Smooth muscle cell of the brain vasculature (primary cell): Measurements from ENCODE around the gene PHLDB1.
"Not testable (repeated sequence)": the region's sequence is repeated elsewhere in the genome, so short reads cannot be mapped to it uniquely, and the experiment has no call there.

ENCODE experiments used
- DNase-seq: peaks from one replicate; pipeline ENCODE4 v3.0.0-alpha.2; 2012; ENCODE audit warnings: low read depth, low spot score

The PHLDB1 gene

GRCh38 chr11:118607401-118608359 lies at the start of gene PHLDB1:
PHLDB1 (plus strand) TSS chr11:118607615; CDS start chr11:118613837, 6,222 bp downstream.
- no peak for DNase-seq

DNA sequence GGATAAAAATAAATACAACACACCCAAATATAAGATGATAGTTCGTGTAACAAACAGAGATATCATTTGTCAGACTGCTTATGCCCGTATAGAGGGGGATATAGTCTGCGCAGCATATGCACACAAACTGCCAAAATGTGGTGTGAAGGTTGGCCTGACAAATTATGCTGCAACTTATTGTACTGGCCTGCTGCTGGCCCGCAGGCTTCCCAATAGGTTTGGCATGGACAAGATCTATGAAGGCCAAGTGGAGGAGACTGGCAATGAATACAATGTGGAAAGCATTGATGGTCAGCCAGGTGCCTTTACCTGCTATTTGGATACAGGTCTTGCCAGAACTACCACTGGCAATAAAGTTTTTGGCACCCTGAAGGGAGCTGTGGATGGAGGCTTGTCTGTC lies 46.6 kb upstream of the PHLDB1 start:
- no peak for DNase-seq

DNA sequence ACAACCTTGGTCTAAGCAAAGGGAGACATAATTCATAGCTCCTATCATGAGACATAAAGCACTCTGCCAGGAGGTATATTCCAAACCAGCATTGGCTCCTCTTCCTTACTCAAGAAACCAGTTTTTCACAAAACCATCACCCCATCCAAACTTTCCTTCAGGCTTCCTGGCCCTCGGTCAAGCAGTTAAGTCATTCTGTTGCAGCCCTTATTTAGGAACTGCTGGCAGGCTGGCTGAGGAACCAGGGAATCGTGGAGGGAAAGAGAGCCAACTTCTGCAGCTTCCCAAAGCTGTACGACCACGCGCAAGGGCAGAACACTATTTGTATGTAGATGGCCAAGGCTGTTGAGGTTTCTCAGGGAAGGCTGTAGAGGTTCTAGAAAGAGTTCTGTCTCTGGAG lies 42.4 kb upstream of the PHLDB1 start:
- no peak for DNase-seq

DNA sequence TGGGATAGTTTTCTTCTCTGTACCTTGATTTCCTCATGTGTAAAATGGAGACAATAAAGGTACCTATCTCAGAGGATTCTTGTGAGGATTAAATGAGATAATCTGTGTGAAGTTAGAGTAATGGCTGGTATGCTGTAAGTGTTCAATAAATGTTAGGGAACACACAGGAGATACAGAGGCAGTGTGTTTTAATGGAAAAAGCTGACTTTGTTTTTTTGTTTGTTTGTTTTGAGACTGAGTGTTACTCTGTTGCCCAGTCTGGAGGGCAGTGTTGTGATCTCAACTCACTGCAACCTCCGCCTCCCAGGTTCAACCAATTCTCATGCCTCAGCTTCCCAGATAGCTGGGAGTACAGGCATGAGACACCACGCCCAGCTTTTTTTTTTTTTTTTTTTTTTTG lies 37.7 kb upstream of the PHLDB1 start:
- DNase-seq: no peak

- DNase-seq: no peak
These were observed 36.6 kb upstream of the PHLDB1 start for GRCh38 chr11:118570787-118571186.

DNA sequence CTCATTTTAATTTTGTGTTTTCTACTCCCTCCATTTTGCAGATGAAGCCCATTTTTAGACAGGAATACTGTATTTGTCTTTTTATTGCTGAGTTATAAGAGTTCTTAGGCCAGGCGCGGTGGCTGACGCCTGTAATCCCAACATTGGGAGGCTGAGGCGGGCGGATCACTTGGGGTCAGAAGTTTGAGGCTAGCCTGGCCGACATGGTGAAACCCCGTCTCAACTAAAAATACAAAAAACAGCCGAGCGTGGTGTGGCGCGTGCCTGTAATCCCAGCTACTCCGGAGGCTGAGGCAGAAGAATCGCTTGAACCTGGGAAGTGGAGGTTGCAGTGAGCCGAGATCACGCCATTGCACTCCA lies 35.7 kb upstream of the PHLDB1 start:
- DNase-seq: not testable (repeated sequence)

DNA sequence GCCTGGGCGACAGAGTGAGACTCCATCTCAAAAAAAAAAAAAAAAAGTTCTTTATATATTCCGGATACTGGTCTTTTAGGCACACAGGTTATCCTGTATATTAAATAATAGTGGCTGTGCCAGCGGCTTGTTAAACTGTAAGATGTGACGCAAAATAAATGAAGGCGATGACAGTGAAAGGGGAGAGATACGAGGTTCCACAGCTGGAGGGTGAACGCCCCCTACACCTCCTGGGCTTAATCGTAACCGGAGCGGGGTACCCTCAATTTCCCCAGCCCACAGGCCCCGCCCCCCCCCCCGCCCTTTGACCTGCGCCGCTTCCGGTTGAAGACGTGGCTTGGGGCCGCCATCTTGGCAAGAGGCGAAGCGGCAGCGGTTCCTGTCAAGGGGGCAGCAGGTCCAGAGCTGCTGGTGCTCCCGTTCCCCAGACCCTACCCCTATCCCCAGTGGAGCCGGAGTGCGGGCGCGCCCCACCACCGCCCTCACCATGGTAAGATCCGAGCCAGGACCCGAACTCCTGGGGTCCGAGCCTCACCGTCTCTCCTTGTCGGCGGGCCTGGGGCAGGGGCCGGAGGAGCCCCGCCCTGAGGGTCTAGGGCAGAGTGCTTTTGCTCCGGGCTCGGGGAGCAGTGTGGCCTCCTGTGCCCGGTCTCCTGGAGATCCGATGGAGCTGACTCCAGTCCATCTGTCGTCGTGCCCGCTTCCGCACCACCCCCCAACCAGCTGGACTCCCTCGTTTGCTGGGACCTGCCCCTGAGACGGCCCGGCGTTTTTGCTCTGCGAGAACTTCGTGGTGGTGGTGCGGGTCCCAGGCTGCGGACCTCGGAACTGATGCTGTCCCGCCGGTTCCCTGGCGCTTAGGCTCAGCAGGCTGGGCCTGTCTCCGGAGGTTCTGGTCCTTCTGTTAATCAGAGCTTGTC lies 35.1 kb upstream of the PHLDB1 start, which contains the start of gene ARCN1:
Gene ARCN1, plus strand, starts transcription at position 349 of the 920 bp plus-strand sequence. Its CDS starts 139 bp downstream, at position 488.
- DNase-seq: peak; percentile 43

GRCh38 chr11:118572981-118573550 lies 34.3 kb upstream of the PHLDB1 start:
- no peak for DNase-seq

- DNase-seq: no peak
These were observed 32.8 kb upstream of the PHLDB1 start for GRCh38 chr11:118574636-118575035.

GRCh38 chr11:118577995-118578394 lies 29.4 kb upstream of the PHLDB1 start:
- DNase-seq: not testable (repeated sequence)

DNA sequence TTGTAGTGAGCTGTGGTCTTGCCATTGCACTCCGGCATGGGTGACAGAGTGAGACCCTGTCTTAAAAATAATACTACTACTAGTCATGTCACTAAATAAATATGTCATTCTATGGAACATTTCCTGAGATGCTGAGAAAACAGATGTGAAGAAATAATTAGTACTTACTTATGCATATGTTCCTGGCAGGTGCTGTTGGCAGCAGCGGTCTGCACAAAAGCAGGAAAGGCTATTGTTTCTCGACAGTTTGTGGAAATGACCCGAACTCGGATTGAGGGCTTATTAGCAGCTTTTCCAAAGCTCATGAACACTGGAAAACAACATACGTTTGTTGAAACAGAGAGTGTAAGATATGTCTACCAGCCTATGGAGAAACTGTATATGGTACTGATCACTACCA lies 26.4 kb upstream of the PHLDB1 start:
- no peak for DNase-seq

- no peak for DNase-seq
These were observed 19.5 kb upstream of the PHLDB1 start for GRCh38 chr11:118587952-118588351.

DNA sequence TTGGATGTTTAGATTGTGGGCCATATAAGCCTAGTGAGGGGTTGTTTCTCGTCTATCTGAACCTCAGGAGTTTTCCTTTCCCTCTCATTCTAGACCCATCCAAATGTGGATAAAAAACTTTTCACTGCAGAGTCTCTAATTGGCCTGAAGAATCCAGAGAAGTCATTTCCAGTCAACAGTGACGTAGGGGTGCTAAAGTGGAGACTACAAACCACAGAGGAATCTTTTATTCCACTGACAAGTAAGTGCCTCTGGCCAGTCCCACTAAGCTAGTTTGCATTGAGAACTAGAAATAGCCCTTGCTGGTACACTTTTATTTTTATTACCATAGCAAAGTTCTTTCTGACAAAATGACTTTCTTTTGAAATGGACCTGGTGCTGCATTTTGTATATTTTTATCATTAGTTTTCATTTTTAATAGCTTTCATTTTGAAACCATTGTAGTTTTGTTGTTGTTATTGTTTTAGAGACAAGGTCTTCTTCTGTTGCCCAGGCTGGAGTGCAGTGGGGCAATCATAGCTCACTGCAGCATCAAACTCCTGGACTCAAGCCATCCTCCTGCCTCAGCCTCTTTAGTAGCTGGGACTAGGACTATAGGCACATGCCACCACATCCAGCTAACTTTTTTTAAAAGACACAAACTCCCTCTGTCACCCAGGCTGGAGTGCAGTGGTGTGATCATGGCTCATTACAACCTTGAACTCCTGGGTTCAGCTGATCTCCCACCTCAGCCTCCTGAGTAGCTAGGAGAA lies 14.6 kb upstream of the PHLDB1 start:
- DNase-seq: no peak

- DNase-seq: not testable (repeated sequence)
These were observed 12.4 kb upstream of the PHLDB1 start for GRCh38 chr11:118594984-118595383.

GRCh38 chr11:118596224-118597146 lies 10.9 kb upstream of the PHLDB1 start:
- DNase-seq: no peak

DNA sequence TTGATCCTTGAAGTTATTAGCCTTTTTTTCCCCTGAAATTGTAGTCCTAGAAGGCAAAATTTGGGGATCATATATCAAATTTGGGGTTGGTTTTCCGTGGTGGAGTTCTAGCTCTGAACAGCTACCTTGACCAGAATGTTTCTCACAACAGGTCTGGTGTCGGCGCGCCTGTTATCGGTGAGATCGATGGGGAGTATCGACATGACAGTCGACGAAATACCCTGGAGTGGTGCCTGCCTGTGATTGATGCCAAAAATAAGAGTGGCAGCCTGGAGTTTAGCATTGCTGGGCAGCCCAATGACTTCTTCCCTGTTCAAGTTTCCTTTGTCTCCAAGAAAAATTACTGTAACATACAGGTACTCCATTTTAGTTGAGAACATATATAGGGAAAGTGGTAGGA lies 9.9 kb upstream of the PHLDB1 start:
- no peak for DNase-seq

DNA sequence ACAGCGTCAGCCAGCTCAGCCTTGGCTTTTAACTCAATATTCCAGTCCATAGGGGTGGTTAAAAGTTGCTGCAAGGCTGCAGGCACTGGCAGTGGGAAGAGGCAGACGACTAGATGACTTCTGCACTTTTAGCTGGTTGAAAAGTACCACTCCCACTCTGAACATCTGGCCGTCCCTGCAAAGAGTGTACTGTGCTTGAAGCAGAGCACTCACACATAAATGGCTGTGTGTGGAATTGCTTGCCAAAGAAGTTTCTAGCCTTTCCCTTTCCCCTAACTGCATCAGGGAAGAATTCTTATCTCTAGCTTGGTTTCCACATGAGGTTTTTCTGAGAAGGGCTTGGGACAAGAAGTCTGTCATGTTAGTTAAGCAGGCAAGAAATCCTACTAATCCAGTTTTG lies 5.1 kb upstream of the PHLDB1 start:
- no peak for DNase-seq

DNA sequence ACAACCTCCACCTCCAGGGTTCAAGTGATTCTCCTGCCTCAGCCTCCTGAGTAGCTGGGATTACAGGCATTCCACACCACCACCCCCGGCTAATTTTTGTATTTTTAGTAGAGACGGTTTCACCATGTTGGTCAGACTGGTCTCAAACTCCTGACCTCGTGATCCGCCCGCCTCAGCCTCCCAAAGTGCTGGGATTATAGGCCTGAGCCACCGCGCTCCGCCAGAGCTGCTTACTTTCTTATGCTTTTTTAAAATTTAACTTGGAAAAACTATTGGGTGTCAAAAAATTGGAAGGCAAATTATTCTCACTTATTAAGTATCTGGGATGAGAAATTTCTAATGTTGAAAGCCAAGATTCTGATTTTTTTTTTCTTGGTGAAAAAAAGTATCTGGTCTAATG lies 3.7 kb upstream of the PHLDB1 start:
- not testable (repeated sequence) for DNase-seq

DNA sequence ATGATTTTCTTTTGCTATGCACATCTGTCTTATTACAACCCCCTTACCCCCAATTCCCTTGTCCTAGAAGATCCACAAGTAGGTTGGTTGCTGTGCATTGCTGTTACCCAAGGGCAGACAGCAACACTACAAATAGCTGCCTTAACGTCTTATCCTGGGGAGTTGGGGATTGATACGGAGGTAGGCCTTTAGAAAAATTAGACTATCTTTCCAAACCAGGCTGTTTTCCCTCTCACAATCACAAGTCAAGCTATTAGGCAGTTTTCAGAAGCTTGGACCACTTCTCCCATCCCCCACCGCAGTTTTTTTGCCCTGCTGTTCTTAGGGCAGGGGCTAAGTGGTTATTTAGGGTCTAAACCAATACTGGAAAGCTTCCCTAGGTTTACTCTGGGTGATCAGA lies 2.8 kb upstream of the PHLDB1 start:
- DNase-seq: no peak
